Measurements from ENCODE around the gene TTC24. TPM values are rescaled to one million over a fixed set of nuclear protein-coding genes. Genes with fewer than 3 reads are reported as not detected.

TTC24 gene
- total and polyA plus RNA-seq, 9 donors: 0.12 to 0.15 TPM; not detected in 7

DNA sequence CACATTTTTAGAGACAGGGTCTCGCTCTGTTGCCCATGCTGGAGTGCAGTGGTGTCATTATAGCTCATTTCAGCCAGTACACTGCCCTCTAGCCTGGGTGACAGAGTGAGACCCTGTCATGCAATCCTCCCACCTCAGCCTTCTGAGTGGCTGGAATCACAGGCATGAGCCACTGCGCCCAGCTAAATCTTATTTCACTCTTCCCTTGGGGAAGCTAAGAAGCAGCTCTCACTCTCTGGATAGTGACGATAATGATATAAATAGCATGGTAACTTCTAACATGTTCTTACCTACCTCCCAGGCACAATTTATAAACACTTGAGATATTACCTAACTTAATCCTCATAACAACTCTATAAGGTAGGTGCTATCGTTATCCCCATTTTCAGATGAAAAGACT lies 32.1 kb upstream of the TTC24 start:
- no peak for DNase-seq
- H3K36me3 ChIP-seq: no peaks in the 10 kb centered on the region
- H3K4me1 ChIP-seq (ENCODE audit: insufficient read depth): no peaks in the 10 kb centered on the region
- H3K27ac ChIP-seq: no peak overlapping the region
- H3K9me3 ChIP-seq: no peaks in the 10 kb centered on the region
- H3K27me3 ChIP-seq: no peaks in the 10 kb centered on the region
- TF ChIP-seq, protein P1, sequence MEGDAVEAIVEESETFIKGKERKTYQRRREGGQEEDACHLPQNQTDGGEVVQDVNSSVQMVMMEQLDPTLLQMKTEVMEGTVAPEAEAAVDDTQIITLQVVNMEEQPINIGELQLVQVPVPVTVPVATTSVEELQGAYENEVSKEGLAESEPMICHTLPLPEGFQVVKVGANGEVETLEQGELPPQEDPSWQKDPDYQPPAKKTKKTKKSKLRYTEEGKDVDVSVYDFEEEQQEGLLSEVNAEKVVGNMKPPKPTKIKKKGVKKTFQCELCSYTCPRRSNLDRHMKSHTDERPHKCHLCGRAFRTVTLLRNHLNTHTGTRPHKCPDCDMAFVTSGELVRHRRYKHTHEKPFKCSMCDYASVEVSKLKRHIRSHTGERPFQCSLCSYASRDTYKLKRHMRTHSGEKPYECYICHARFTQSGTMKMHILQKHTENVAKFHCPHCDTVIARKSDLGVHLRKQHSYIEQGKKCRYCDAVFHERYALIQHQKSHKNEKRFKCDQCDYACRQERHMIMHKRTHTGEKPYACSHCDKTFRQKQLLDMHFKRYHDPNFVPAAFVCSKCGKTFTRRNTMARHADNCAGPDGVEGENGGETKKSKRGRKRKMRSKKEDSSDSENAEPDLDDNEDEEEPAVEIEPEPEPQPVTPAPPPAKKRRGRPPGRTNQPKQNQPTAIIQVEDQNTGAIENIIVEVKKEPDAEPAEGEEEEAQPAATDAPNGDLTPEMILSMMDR (IDR thresholded peaks at IDR 0.05): no peak
- TF ChIP-seq POLR2A (IDR thresholded peaks at IDR 0.05) (no peak), EP300 (IDR thresholded peaks at IDR 0.05) (no peak)
- H3K4me3 ChIP-seq: no peak overlapping the region
- 93 to 99% (median 97%) methylated on average over 4 of the region's 4 CpGs for WGBS, 3 donors
- intact Hi-C loops (cut with DNase I): no loop called here

DNA sequence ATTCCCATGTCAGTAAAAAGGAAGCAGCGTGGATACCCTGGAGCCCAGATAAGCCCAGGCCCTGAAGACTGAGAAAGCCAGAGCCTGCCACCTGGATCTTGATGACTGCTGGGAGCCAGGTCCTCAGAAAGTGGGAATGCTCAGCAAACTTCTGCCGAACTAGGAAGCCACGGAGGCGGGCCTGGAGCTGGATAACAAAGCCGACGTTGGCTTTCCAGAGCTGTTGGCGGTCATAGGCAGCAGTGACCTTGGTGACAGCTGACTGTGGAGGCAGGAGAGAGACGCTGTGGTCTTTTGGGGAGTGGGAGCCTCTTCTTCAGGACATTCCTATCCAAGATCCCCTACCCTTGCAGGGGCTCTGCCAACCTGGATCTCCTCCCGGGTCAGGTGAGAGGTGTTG lies 31.5 kb upstream of the TTC24 start:
- H3K27ac ChIP-seq: no peak overlapping the region
- no peaks in the 10 kb centered on the region for H3K4me1 ChIP-seq (ENCODE audit: insufficient read depth)
- H3K9me3 ChIP-seq: no peaks in the 10 kb centered on the region
- no peaks in the 10 kb centered on the region for H3K36me3 ChIP-seq
- no peak for DNase-seq
- H3K4me3 ChIP-seq: no peak overlapping the region
- TF ChIP-seq EP300 (IDR thresholded peaks at IDR 0.05): no peak
- TF ChIP-seq, protein P1 (IDR thresholded peaks at IDR 0.05): no peak
- no peak for TF ChIP-seq POLR2A (IDR thresholded peaks at IDR 0.05)
- intact Hi-C loops (cut with DNase I): no loop called here
- 61 to 82% (median 81%) methylated on average over 9 of the region's 9 CpGs for WGBS, 3 donors
- no peaks in the 10 kb centered on the region for H3K27me3 ChIP-seq

DNA sequence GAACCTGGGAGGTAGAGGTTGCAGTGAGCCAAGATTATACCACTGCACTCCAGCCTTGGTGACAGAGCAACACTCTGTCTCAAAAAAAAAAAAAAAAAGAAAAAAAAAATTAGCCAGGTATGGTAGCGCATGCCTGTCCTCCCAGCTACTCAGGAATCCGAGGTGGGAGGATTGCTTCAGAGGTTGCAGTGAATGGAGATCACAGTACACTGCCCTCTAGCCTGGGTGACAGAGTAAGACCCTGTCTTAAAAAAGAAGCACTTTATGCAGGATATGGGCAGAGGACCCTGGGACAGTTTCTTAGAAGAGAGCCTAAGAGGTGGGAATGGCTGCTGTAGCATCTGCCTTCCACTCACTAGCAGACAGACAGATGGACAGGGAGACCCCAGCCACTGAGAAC lies 30.1 kb upstream of the TTC24 start:
- Histone ChIP-seq H3K36me3 (no peaks in the 10 kb centered on the region), H3K4me3 (no peak overlapping the region), H3K27me3 (no peaks in the 10 kb centered on the region), H3K9me3 (no peaks in the 10 kb centered on the region), H3K27ac (no peak overlapping the region), H3K4me1 (ENCODE audit: insufficient read depth) (no peaks in the 10 kb centered on the region)
- intact Hi-C loops (cut with DNase I): no loop called here
- WGBS, 3 donors: 62 to 82% (median 69%) methylated on average over 2 of the region's 2 CpGs
- TF ChIP-seq EP300 (IDR thresholded peaks at IDR 0.05) (no peak), POLR2A (IDR thresholded peaks at IDR 0.05) (no peak)
- TF ChIP-seq, protein P1 (IDR thresholded peaks at IDR 0.05): no peak
- no peak for DNase-seq

DNA sequence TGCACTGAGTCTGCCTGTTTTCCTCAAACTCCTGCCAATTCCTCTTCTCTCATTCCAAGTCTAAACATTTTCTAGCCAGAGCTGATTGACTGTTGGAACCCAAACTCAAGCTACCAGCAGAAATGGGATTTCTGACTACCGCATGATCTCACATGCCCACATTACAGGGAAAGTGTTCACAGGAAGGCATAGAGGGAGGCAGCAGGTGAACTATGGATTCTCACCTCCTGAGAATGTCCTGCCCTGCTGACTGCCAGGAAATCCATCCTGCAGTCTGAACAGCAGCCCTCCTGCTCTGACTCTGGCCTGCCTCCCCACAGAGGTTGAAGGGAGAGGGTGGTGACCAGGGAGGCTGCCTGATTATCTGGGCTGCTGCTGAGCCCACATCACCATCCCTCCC lies 29.7 kb upstream of the TTC24 start:
- TF ChIP-seq POLR2A (IDR thresholded peaks at IDR 0.05) (no peak), EP300 (IDR thresholded peaks at IDR 0.05) (no peak)
- TF ChIP-seq, protein P1 (IDR thresholded peaks at IDR 0.05): no peak
- intact Hi-C loops (cut with DNase I): no loop called here
- H3K4me1 ChIP-seq (ENCODE audit: insufficient read depth): no peaks in the 10 kb centered on the region
- no peaks in the 10 kb centered on the region for H3K9me3 ChIP-seq
- H3K4me3 ChIP-seq: no peak overlapping the region
- no peak overlapping the region for H3K27ac ChIP-seq
- 86 to 97% (median 93%) methylated on average over 1 of the region's 1 CpG for WGBS, 3 donors
- DNase-seq: no peak
- H3K27me3 ChIP-seq: no peaks in the 10 kb centered on the region
- H3K36me3 ChIP-seq: no peaks in the 10 kb centered on the region

DNA sequence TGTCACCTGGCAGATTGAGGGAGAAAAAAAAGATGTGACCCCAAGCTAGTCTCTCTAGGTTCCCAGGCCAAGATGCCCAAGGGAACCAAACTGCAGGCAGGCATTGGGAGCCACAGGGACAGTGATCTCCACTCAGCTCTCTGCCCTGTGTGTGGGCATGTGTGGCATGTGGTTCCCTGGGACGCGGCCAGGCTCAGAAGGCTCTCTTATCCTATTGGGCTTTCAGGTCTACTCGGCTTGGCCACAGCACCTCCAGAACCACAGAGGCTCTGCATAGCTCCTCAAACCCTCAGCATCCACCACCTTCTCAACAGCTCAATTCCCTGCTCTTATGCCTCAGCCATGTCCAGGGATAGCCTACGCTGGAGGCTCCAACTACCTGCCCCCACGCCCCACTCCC lies 29.2 kb upstream of the TTC24 start:
- 75 to 94% (median 85%) methylated on average over 5 of the region's 5 CpGs for WGBS, 3 donors
- Histone ChIP-seq H3K9me3 (no peaks in the 10 kb centered on the region), H3K4me1 (ENCODE audit: insufficient read depth) (no peaks in the 10 kb centered on the region), H3K27ac (no peak overlapping the region), H3K27me3 (no peaks in the 10 kb centered on the region), H3K36me3 (no peaks in the 10 kb centered on the region), H3K4me3 (no peak overlapping the region)
- TF ChIP-seq, protein P1 (IDR thresholded peaks at IDR 0.05): no peak
- TF ChIP-seq POLR2A (IDR thresholded peaks at IDR 0.05) (no peak), EP300 (IDR thresholded peaks at IDR 0.05) (no peak)
- intact Hi-C loops (cut with DNase I): no loop called here
- no peak for DNase-seq
